ENCODE data around the gene PLA2G4F.

PLA2G4F gene

DNA sequence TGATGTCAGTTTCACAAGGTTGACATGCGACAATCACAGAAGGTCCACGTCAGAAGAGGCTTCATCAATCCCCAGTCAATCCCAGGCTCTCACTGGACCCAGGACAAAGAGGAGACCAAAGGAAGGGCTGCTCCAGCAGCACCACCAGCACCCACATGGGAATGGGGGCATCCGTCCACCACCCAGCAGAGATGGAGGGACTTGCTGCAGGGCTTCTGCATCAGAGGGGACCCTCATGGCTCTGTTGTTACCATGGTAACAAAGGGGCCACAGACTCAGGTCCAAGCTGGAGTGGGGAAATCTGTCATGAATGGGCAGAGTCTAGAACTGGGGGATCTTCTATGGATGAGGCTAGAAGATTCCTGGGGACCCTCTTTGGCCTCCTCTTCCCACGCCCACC lies 13.1 kb downstream of the PLA2G4F start:
- DNase-seq (ENCODE audit: low read depth): no peak
- H3K4me3 ChIP-seq (replicated peaks; ENCODE audit: low read depth, low read length): no peak overlapping the region
- TF ChIP-seq, protein P1, sequence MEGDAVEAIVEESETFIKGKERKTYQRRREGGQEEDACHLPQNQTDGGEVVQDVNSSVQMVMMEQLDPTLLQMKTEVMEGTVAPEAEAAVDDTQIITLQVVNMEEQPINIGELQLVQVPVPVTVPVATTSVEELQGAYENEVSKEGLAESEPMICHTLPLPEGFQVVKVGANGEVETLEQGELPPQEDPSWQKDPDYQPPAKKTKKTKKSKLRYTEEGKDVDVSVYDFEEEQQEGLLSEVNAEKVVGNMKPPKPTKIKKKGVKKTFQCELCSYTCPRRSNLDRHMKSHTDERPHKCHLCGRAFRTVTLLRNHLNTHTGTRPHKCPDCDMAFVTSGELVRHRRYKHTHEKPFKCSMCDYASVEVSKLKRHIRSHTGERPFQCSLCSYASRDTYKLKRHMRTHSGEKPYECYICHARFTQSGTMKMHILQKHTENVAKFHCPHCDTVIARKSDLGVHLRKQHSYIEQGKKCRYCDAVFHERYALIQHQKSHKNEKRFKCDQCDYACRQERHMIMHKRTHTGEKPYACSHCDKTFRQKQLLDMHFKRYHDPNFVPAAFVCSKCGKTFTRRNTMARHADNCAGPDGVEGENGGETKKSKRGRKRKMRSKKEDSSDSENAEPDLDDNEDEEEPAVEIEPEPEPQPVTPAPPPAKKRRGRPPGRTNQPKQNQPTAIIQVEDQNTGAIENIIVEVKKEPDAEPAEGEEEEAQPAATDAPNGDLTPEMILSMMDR (IDR thresholded peaks at IDR 0.05; ENCODE audit: low read length, missing control alignments): no peak

DNA sequence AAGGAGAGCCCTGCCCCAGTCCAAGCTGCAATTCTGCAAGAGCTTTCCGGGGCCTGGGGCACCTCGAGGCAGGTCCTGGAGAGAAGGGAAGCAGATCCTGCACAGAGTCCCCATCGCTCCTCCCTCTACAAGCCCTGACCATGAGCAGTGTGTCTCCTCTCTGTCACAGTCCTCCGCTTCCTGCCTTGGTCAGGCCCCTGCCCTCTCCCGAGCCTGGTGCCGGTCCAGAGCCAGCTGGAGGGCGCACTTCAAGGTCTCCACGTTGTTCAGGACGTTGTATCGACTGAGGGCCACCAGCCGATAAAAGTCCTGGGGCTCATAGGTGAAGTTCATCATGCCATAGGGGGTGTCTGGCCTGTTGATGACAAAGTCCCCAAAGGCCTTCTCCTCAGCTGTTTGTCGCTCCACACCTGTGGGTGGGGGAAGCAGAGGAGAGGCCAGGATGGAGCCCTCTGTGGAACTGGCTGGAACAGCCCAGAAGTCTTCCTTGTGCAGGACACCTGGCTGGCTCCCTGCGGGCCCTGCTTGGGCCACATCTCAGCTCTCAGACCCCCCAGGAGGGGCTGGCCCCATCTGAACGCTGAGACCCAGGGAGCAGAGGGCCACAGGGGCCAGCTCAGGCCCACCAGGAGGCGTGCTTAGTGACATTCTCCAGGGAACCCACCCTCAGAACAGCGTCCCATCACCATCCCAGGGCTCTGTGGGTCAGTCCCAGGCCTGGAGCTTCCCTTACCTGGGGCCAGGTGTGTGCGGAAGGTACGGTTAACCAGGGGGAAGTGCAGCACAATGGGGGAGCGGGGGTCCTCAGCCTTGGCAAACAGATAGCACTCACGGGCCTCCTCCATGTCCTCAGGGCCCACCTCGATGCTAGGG lies 14.4 kb downstream of the PLA2G4F start:
- TF ChIP-seq, protein P1 (IDR thresholded peaks at IDR 0.05; ENCODE audit: low read length, missing control alignments): no peak
- no peak for DNase-seq (ENCODE audit: low read depth)
- no peak overlapping the region for H3K4me3 ChIP-seq (replicated peaks; ENCODE audit: low read depth, low read length)

- no peak overlapping the region for H3K4me3 ChIP-seq (replicated peaks; ENCODE audit: low read depth, low read length)
- no peak for DNase-seq (ENCODE audit: low read depth)
- TF ChIP-seq, protein P1 (IDR thresholded peaks at IDR 0.05; ENCODE audit: low read length, missing control alignments): no peak
Measured at GRCh38 chr15:42141246-42141645, 15.2 kb downstream of the PLA2G4F start.

DNA sequence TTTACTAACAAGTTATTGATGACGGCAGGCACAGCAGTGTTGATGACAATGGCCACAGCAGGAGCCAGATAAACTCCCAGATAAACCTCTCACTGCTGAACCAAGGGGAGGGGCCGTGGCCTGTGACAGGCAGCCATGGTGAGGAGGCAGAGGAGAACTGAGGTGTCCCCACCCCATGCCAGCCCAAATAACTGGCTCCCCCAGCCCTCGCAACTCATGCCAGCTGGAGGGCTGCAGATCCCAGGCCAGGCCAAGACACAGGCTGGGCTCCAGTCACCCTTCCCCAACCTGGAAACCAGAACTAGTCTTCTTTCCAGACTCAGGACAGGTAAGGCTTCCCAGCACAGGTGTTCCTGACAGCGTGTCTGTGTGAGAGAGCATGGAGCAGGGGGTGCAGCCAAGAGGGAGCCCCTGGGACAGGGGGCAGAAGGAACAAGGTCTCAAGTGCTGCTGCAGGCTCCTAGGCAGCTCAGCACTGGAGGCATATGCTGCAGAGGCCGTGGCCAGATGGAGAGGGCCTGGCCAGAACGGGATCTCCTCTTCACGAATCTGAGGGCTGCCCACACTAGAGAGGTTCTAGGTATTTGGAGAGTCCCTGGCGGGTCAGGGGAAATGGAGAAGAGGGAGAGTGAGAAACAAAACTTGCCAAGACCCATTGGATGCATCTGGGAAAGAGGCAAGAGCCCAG lies 15.9 kb downstream of the PLA2G4F start:
- TF ChIP-seq, protein P1 (IDR thresholded peaks at IDR 0.05; ENCODE audit: low read length, missing control alignments): no peak
- no peak for DNase-seq (ENCODE audit: low read depth)
- H3K4me3 ChIP-seq (replicated peaks; ENCODE audit: low read depth, low read length): no peak overlapping the region

GRCh38 chr15:42139596-42139995 lies 16.8 kb downstream of the PLA2G4F start:
- DNase-seq (ENCODE audit: low read depth): no peak
- TF ChIP-seq, protein P1 (IDR thresholded peaks at IDR 0.05; ENCODE audit: low read length, missing control alignments): no peak
- no peak overlapping the region for H3K4me3 ChIP-seq (replicated peaks; ENCODE audit: low read depth, low read length)

DNA sequence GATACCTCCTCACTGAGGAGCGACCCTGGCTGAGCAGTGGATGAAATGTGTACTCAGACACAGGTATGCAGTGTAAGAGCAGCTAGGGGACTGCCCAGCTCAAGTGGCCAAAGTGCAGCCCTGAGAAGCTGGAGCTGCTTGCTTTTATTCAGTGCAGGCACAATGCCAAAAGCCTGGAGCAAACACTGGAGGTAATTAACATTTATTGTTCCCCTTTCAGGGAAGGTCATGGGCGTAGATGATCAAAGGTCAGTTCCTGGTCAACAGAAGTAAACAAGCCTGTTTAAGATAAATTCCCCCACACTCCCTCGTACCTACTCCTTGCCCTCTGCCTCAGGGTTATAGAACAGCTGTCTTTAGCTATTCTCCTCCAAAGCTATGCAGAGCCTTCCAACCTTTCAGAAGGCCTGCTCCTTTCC lies 17.5 kb downstream of the PLA2G4F start:
- H3K4me3 ChIP-seq (replicated peaks; ENCODE audit: low read depth, low read length): no peak overlapping the region
- TF ChIP-seq, protein P1 (IDR thresholded peaks at IDR 0.05; ENCODE audit: low read length, missing control alignments): no peak
- DNase-seq (ENCODE audit: low read depth): no peak
